ENCODE measurements around the gene STEAP3. TPM values are rescaled to one million over a fixed set of nuclear protein-coding genes. Genes with fewer than 3 reads are reported as not detected.

STEAP3 gene
- total RNA-seq, 4 donors from 2014 or later = 2.3 to 5.9 (median 3.7) TPM

- no peak for TF ChIP-seq CTCF (IDR thresholded peaks at IDR 0.05)
- TF ChIP-seq POLR2A (IDR thresholded peaks at IDR 0.05) = no peak
- no peak for DNase-seq
- Histone ChIP-seq H3K4me1 (no peaks in the 10 kb centered on the region), H3K36me3 (no peaks in the 10 kb centered on the region), H3K4me3 (no peak overlapping the region), H3K9me3 (no peaks in the 10 kb centered on the region), H3K27me3 (no peaks in the 10 kb centered on the region), H3K27ac (no peak overlapping the region)
- intact Hi-C loops (cut with DNase I; ENCODE audit: low total_unique reads) = no loop called here
Observed at GRCh38 chr2:119289093-119289492, 65.5 kb downstream of the STEAP3 start.

- H3K27me3 ChIP-seq = no peaks in the 10 kb centered on the region
- no peaks in the 10 kb centered on the region for H3K4me1 ChIP-seq
- H3K9me3 ChIP-seq = no peaks in the 10 kb centered on the region
- intact Hi-C loops (cut with DNase I; ENCODE audit: low total_unique reads) = loop anchor here (10.0 kb wide), 1 partner anchor 405 kb away; no protein-coding TSS in a partner anchor
- no peak overlapping the region for H3K4me3 ChIP-seq
- H3K27ac ChIP-seq = no peak overlapping the region
- H3K36me3 ChIP-seq = no peaks in the 10 kb centered on the region
- TF ChIP-seq POLR2A (IDR thresholded peaks at IDR 0.05) (no peak), CTCF (IDR thresholded peaks at IDR 0.05) (no peak)
- no peak for DNase-seq
Observed at GRCh38 chr2:119289642-119290041, 66.0 kb downstream of the STEAP3 start.

DNA sequence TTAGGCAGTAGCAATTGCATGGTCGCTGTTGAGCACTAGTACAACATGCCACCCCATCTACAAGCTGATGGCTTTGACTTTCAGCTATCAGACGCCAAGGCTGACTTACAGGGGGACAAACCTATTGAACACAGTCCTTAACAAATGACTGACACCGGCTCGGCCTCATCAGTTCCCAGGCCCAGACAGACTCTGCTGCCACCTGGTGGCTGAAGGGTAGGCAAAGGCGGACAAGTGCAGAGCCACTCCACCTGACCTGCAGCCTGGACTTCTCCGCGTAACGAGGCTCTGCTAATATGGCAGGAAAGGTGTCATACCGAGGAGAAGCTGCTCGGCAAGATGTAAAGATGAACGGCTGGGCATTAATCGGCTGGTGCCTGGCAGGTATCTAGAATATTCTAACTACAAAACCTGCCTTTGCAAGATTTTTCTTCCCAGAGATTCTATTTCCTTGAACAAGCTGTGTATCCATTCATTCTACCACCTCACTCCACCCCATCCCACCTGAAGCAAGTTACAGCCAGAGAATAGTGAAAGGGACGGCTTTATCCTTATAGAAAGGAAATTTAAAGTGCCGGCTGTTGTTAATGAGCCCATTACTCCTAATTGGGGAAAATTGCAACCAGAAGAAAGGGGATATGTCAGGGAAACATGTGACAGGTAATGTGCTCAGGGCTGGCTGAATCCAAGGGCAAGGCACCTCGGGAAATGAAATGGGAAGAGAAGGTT lies 67.4 kb downstream of the STEAP3 start:
- Histone ChIP-seq H3K27me3 (no peaks in the 10 kb centered on the region), H3K36me3 (no peaks in the 10 kb centered on the region), H3K27ac (no peak overlapping the region), H3K4me1 (no peaks in the 10 kb centered on the region), H3K9me3 (no peaks in the 10 kb centered on the region), H3K4me3 (no peak overlapping the region)
- intact Hi-C loops (cut with DNase I; ENCODE audit: low total_unique reads) = loop anchor here (10.0 kb wide), 1 partner anchor 406 kb away; no protein-coding TSS in a partner anchor
- DNase-seq = peak; percentile 49 to 79
- TF ChIP-seq POLR2A (IDR thresholded peaks at IDR 0.05) = no peak
- TF ChIP-seq CTCF (IDR thresholded peaks at IDR 0.05) = peak; percentile 52 to 60 (median 57)

GRCh38 chr2:119291588-119292167 lies 68.0 kb downstream of the STEAP3 start:
- H3K4me1 ChIP-seq = no peaks in the 10 kb centered on the region
- no peaks in the 10 kb centered on the region for H3K27me3 ChIP-seq
- H3K9me3 ChIP-seq = no peaks in the 10 kb centered on the region
- TF ChIP-seq POLR2A (IDR thresholded peaks at IDR 0.05) (no peak), CTCF (IDR thresholded peaks at IDR 0.05) (no peak)
- H3K27ac ChIP-seq = no peak overlapping the region
- H3K36me3 ChIP-seq = no peaks in the 10 kb centered on the region
- DNase-seq = no peak
- intact Hi-C loops (cut with DNase I; ENCODE audit: low total_unique reads) = loop anchor here (10.0 kb wide), 1 partner anchor 407 kb away; no protein-coding TSS in a partner anchor
- no peak overlapping the region for H3K4me3 ChIP-seq

DNA sequence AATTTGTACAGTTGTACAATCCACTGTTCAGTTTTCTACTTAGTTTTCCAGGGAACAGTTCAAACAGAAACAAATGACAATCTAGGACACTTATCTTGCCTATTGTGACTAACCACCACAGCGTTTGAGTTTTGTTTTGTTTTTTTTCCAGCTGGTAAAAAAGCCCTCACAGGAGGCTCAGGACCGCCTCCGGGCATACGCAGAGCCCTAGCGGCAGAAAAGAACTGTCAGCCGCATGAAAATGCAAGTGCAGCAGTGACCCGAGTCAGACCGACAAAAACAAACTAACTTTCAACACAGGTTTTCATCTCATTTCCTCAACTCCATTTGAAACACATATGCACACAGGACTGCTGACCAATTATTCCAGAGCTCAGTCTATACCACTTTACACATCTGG lies 68.6 kb downstream of the STEAP3 start:
- no peaks in the 10 kb centered on the region for H3K27me3 ChIP-seq
- intact Hi-C loops (cut with DNase I; ENCODE audit: low total_unique reads) = loop anchor here (10.0 kb wide), 1 partner anchor 407 kb away; no protein-coding TSS in a partner anchor
- no peak for DNase-seq
- H3K4me1 ChIP-seq = no peaks in the 10 kb centered on the region
- no peaks in the 10 kb centered on the region for H3K9me3 ChIP-seq
- no peaks in the 10 kb centered on the region for H3K36me3 ChIP-seq
- H3K4me3 ChIP-seq = no peak overlapping the region
- no peak overlapping the region for H3K27ac ChIP-seq
- TF ChIP-seq POLR2A (IDR thresholded peaks at IDR 0.05) (no peak), CTCF (IDR thresholded peaks at IDR 0.05) (no peak)
